Measurements from ENCODE around the gene TRIM10. TPM values are rescaled to one million over a fixed set of nuclear protein-coding genes. Genes with fewer than 3 reads are reported as not detected.

The TRIM10 gene
- total RNA-seq, 4 donors from 2014 or later = not detected

DNA sequence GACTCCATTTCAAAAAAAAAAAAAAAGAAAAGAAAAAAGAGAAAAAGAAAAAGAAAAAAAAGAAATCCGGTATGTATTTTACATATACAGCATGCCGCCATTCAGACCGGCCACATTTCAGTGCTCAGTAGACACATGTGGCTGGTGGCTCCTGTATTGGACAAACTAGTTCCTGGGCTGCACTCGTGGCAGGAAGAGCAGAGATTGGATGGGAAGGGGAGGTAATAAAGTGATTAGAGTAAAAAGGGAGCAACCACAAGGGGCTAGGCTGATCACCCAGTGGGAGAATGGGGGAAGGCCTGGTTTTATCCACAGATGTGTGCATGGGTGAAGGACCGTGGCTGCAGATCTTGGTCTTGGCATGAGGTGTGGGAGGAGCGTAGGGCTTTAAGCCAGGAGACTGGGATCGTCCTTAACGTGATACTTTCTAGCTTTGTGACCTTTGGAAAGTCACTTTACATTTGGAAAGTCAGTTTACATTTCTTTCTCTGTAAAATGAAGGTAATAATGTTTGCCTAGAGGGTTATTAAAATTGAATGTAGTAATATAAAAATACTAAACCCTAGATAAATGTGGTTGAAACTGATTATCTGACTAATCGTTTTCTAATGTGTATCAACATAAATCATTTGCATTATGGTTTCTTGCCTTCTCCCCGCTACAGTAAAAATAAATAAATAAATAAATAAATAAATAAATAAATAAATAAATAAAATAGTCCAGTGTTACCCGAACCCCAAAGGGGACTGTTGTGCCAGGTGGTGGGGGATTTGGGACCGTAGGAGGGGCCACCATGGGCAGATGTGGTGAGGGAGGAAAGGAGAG lies 1.5 kb upstream of the TRIM10 start:
- no peak overlapping the region for H3K4me3 ChIP-seq (replicated peaks in 1 of 3)
- intact Hi-C loops (cut with DNase I) = no loop called here
- no peak for DNase-seq
- no peaks in the 10 kb centered on the region for H3K27me3 ChIP-seq
- WGBS, 2 donors = 81 to 88% methylated on average over 12 of the region's 12 CpGs
- H3K4me1 ChIP-seq = no peaks in the 10 kb centered on the region
- no peaks in the 10 kb centered on the region for H3K9me3 ChIP-seq
- no peaks in the 10 kb centered on the region for H3K36me3 ChIP-seq
- H3K27ac ChIP-seq = no peak overlapping the region
- no peak for TF ChIP-seq POLR2A (IDR thresholded peaks at IDR 0.05)
- TF ChIP-seq, protein P1, sequence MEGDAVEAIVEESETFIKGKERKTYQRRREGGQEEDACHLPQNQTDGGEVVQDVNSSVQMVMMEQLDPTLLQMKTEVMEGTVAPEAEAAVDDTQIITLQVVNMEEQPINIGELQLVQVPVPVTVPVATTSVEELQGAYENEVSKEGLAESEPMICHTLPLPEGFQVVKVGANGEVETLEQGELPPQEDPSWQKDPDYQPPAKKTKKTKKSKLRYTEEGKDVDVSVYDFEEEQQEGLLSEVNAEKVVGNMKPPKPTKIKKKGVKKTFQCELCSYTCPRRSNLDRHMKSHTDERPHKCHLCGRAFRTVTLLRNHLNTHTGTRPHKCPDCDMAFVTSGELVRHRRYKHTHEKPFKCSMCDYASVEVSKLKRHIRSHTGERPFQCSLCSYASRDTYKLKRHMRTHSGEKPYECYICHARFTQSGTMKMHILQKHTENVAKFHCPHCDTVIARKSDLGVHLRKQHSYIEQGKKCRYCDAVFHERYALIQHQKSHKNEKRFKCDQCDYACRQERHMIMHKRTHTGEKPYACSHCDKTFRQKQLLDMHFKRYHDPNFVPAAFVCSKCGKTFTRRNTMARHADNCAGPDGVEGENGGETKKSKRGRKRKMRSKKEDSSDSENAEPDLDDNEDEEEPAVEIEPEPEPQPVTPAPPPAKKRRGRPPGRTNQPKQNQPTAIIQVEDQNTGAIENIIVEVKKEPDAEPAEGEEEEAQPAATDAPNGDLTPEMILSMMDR (IDR thresholded peaks at IDR 0.05) = no peak

DNA sequence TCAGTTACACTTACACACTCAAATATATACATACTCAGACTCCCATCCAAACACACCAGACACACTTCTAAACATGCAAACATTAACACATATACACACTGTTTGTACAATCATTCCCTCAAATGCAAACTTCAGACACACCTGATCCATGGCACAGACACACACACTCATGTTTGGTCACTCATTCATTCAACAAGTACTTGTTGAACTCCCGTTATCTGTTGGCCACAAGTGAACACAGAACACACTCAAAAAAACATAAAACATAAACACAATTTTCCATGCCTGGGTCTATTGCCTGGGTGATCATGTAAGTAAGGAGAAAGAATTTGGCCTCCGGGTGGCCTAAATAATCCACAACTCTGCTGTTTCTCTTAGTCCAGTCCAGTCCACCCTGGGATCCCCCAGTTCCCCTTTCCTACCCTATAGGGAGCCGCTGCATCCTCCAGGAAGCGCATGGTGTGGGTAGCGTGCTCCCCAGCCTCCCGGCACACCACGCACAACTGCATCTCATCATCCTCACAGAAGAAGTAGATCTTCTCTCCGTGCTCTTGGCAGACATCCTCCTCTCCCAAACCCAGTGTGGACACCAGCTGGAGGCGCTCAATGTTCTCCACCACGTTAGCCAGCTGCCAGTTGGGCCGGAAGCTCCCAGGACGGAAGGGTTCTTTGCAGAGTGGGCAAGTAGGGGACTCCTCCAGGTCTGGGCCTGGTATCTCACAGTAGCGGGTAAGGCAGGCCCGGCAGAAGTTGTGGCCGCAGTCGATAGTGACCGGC lies 815 bp downstream of the TRIM10 start:
- intact Hi-C loops (cut with DNase I) = no loop called here
- 88 to 92% methylated on average over 15 of the region's 17 CpGs for WGBS, 2 donors
- no peaks in the 10 kb centered on the region for H3K27me3 ChIP-seq
- H3K9me3 ChIP-seq = no peaks in the 10 kb centered on the region
- no peak for DNase-seq
- peaks cover 0 to 5% of the 10 kb centered on the region in 2 donors for H3K4me1 ChIP-seq
- TF ChIP-seq, protein P1 (IDR thresholded peaks at IDR 0.05) = no peak
- TF ChIP-seq POLR2A (IDR thresholded peaks at IDR 0.05) = no peak
- H3K4me3 ChIP-seq (replicated peaks in 1 of 3) = no peak overlapping the region
- H3K27ac ChIP-seq = no peak overlapping the region
- H3K36me3 ChIP-seq = no peaks in the 10 kb centered on the region

DNA sequence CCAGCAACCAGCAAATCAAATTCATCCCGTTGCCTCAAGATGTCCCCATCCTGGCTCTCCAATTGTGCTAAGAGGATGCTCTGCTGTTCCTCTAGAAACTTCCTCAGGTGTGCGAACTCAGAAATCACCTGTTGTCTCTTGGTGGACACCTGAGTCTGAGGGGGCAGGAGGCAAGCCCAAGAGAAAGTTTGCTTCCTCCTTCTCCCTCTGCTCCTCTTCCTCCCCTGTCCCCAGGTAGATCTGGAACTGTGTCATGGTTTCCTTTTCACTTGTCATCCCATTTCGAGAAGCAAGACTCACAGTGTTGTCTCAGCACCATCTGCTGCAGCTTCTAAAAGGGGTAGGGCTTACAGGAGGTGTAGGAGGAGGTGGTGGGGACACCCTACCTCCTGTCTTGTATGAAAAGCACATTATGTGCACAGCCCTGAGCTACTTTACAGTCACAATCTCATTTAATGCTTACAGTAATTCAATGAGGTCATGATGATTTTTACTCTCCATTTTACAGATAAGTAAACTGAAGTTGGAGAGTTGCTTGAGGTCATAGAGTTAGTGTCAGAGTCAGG lies 2.5 kb downstream of the TRIM10 start:
- no peak for DNase-seq
- WGBS, 2 donors = 52 to 59% methylated on average over 3 of the region's 3 CpGs

DNA sequence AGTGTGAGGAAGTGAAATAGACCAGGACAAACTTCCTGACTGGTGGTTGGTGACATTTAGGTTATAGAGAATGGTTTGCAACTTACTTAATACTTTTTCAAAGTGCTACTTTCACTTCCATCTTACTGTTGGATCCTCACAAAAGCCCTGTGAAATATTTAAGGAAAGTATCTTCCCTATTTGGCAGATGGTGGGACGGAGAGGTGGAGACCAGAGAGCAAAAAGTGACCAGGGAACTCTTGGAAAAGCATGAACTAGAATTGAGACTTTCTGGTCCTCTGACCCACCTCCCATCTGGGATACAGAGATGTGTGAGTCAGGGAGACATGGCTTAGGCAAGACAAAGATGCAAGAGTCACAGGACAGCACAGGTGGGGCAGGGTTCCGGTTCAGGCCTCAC lies 3.0 kb downstream of the TRIM10 start:
- Histone ChIP-seq H3K4me1 (peaks cover 0 to 7% of the 10 kb centered on the region in 2 donors), H3K9me3 (no peaks in the 10 kb centered on the region), H3K36me3 (no peaks in the 10 kb centered on the region), H3K27me3 (no peaks in the 10 kb centered on the region), H3K27ac (no peak overlapping the region), H3K4me3 (replicated peaks in 1 of 3) (no peak overlapping the region)
- TF ChIP-seq, protein P1 (IDR thresholded peaks at IDR 0.05) = no peak
- no peak for TF ChIP-seq POLR2A (IDR thresholded peaks at IDR 0.05)
- no peak for DNase-seq
- WGBS, 2 donors = 79 to 91% methylated on average over 2 of the region's 2 CpGs
- intact Hi-C loops (cut with DNase I) = no loop called here

More for the DNA sequence above, 2.5 kb downstream of the TRIM10 start:
- Histone ChIP-seq H3K36me3 (no peaks in the 10 kb centered on the region), H3K27me3 (no peaks in the 10 kb centered on the region), H3K4me1 (peaks cover 0 to 7% of the 10 kb centered on the region in 2 donors), H3K27ac (no peak overlapping the region), H3K4me3 (replicated peaks in 1 of 3) (no peak overlapping the region), H3K9me3 (no peaks in the 10 kb centered on the region)
- intact Hi-C loops (cut with DNase I) = no loop called here
- TF ChIP-seq, protein P1 (IDR thresholded peaks at IDR 0.05) = no peak
- TF ChIP-seq POLR2A (IDR thresholded peaks at IDR 0.05) = no peak
